Activated naive CD4-positive, alpha-beta T cell (primary cell): ENCODE measurements around the gene PKMYT1.

Experiments
- DNase-seq, 4 experiments: peaks; one replicate each; lab custom pipeline; 2025; lab: John Stamatoyannopoulos, UW

Gene PKMYT1

GRCh38 chr16:2973605-2974318 lies 6.5 kb downstream of the PKMYT1 start:
- no peak for DNase-seq

GRCh38 chr16:2973093-2973492 lies 7.2 kb downstream of the PKMYT1 start:
- DNase-seq, result no peak

GRCh38 chr16:2971985-2972784 lies 8.1 kb downstream of the PKMYT1 start:
- no peak for DNase-seq

- no peak for DNase-seq
Observed at GRCh38 chr16:2971134-2971984, 8.9 kb downstream of the PKMYT1 start.

GRCh38 chr16:2970563-2970962 lies 9.7 kb downstream of the PKMYT1 start:
- no peak for DNase-seq

GRCh38 chr16:2969545-2970521 lies 10.4 kb downstream of the PKMYT1 start:
- peak in 2 of 4 experiments; percentile 30 to 43 for DNase-seq

GRCh38 chr16:2968738-2969544 lies 11.3 kb downstream of the PKMYT1 start, which contains the start of gene PAQR4:
PAQR4 (plus strand) TSS chr16:2969348; CDS start chr16:2969675, 327 bp downstream.
- peak in 3 of 4 experiments; percentile 30 to 65 (median 32) for DNase-seq

GRCh38 chr16:2968368-2968737 lies 11.9 kb downstream of the PKMYT1 start:
- no peak for DNase-seq

- no peak for DNase-seq
Observed at GRCh38 chr16:2967721-2968161, 12.5 kb downstream of the PKMYT1 start.

- no peak for DNase-seq
Observed at GRCh38 chr16:2967211-2967631, 13.0 kb downstream of the PKMYT1 start.

- DNase-seq, result no peak
Observed at GRCh38 chr16:2966808-2967191, 13.4 kb downstream of the PKMYT1 start.

- no peak for DNase-seq
Observed at GRCh38 chr16:2966043-2966807, 14.0 kb downstream of the PKMYT1 start.

GRCh38 chr16:2964475-2965336 lies 15.5 kb downstream of the PKMYT1 start:
- DNase-seq, result peak in 2 of 4 experiments; percentile 22 to 58

- DNase-seq, result peak in 1 of 4 experiments; percentile 26
Observed at GRCh38 chr16:2963723-2964474, 16.3 kb downstream of the PKMYT1 start, which contains the start of gene KREMEN2. KREMEN2 (plus strand) TSS chr16:2964275; CDS start chr16:2964521, 246 bp downstream.

GRCh38 chr16:2963074-2963722 lies 17.0 kb downstream of the PKMYT1 start:
- no peak for DNase-seq

GRCh38 chr16:2962334-2963073 lies 17.7 kb downstream of the PKMYT1 start:
- DNase-seq, result no peak
